K562 (cell line): ENCODE measurements around the gene UBE2G2. TPM values are rescaled to one million over a fixed set of nuclear protein-coding genes. Genes with fewer than 3 reads are reported as not detected.
A peak's percentile ranks its signal among the peaks of the same experiment; 100 is the strongest.

Source experiments
- ATAC-seq: fragments of 200-7000 bp; cut with Tn5 transposase; 3 replicates; pipeline ENCODE4 v1.9.1; 2020; ENCODE audit warnings: moderate library complexity
- BruUV-seq: library from RNA; stranded (reverse); fragments of 400-500 nt; replicated peaks from 2 replicates; lab custom pipeline; 2021; lab: Mats Ljungman, UMichigan
- CTCF ChIA-PET: fragments of 300-600 bp; formaldehyde crosslinking; extraction: SDS; loops from one replicate; lab custom pipeline; 2021; ENCODE audit warnings: low intra/inter-chr PET ratio; lab: Yijun Ruan, JAX
- POLR2A ChIA-PET: fragments of 300-600, 350-650 bp; sonication (Branson Sonifier 250); formaldehyde crosslinking; extraction: SDS; loops from one replicate; lab custom pipeline; 2021; ENCODE audit warnings: antibody characterized with exemption, inconsistent platforms; lab: Yijun Ruan, JAX
- DNase-seq, 4 experiments: peaks; one replicate each; pipeline versions ENCODE4 v3.0.0 to v3.0.0-alpha.2; 2011 to 2018; ENCODE audit warnings: low spot score in 3 of 4, mixed read lengths in 3 of 4; ENCODE audit errors: extremely low read depth in 1 of 4
- FAIRE-seq: peaks from 2 replicates; lab custom pipeline; 2011; peaks lifted over from hg19 to GRCh38; lab: Jason Lieb, UNC
- H2AFZ ChIP-seq: 2 replicates; pipeline ENCODE4 v1.6.0; 2011; ENCODE audit warnings: low read depth, low read length, control low read depth, inconsistent platforms
- H3K27ac ChIP-seq: fragments of 200-600 bp; 3 replicates; pipeline ENCODE4 v1.8.0; 2011; ENCODE audit warnings: low read depth, mild to moderate bottlenecking, control low read depth, inconsistent platforms, low read length, moderate library complexity, mixed read lengths; ENCODE audit errors: extremely low read depth
- H3K27me3 ChIP-seq, 2 experiments: fragments of 300-600 bp in 1 of 2; 2 replicates in 1 of 2; 3 replicates in 1 of 2; pipeline versions ENCODE4 v1.6.0 to v1.8.0; 2011; ENCODE audit warnings: inconsistent platforms in 2 of 2, low read length in 2 of 2, mild to moderate bottlenecking in 1 of 2, mixed read lengths in 1 of 2, moderate library complexity in 1 of 2; ENCODE audit not compliant: control insufficient read depth in 2 of 2, insufficient read depth in 2 of 2
- H3K36me3 ChIP-seq: fragments of 300-600 bp; 3 replicates; pipeline ENCODE4 v1.8.0; 2011; ENCODE audit warnings: mild to moderate bottlenecking, low read length, inconsistent platforms; ENCODE audit not compliant: control insufficient read depth, insufficient read depth
- H3K4me1 ChIP-seq, 2 experiments: fragments of 200-600 bp in 1 of 2; replicated peaks in 1 of 2; 2 replicates in 1 of 2; 3 replicates in 1 of 2; pipeline versions ENCODE4 v1.5.1 to v1.8.0; 2011; ENCODE audit warnings: inconsistent platforms in 2 of 2, low read length in 2 of 2, mild to moderate bottlenecking in 1 of 2, mixed read lengths in 1 of 2, moderate library complexity in 1 of 2; ENCODE audit not compliant: control insufficient read depth in 2 of 2, insufficient read depth in 2 of 2
- H3K4me2 ChIP-seq: 2 replicates; pipeline ENCODE4 v1.6.1; 2011; ENCODE audit warnings: low read length, control low read depth, inconsistent platforms, mixed read lengths; ENCODE audit not compliant: insufficient read depth
- H3K4me3 ChIP-seq: fragments of 200-600 bp; sonication (generic), shearing (Covaris generic); 2 replicates; pipeline ENCODE4 v1.5.1; 2016; ENCODE audit warnings: control low read depth, inconsistent platforms
- H3K79me2 ChIP-seq: fragments of 200-600 bp; 3 replicates; pipeline ENCODE4 v1.8.0; 2011; ENCODE audit warnings: low read length, inconsistent platforms; ENCODE audit not compliant: control insufficient read depth, insufficient read depth
- H3K9ac ChIP-seq, 2 experiments: 2 replicates each; pipeline versions ENCODE4 v1.6.0 to v1.6.1; 2011; ENCODE audit warnings: low read depth in 2 of 2, low read length in 2 of 2, control low read depth in 1 of 2, inconsistent platforms in 1 of 2, mild to moderate bottlenecking in 1 of 2, mixed read lengths in 1 of 2; ENCODE audit not compliant: insufficient read depth in 1 of 2
- H3K9me1 ChIP-seq: one replicate; pipeline ENCODE4 v1.6.0; 2011; ENCODE audit warnings: inconsistent platforms, mild to moderate bottlenecking, low read length, moderate library complexity; ENCODE audit not compliant: control insufficient read depth, insufficient read depth
- H3K9me3 ChIP-seq: replicated peaks from 2 replicates; pipeline ENCODE4 v1.5.1; 2011; ENCODE audit warnings: low read depth, low read length, inconsistent platforms; ENCODE audit not compliant: control insufficient read depth, insufficient read depth
- H4K20me1 ChIP-seq: replicated peaks from 2 replicates; pipeline ENCODE4 v1.6.1; 2011; ENCODE audit warnings: low read length, inconsistent platforms, mixed read lengths; ENCODE audit not compliant: control insufficient read depth, insufficient read depth
- CSDE1 ChIP-seq, 2 experiments: fragments of 450-650 bp; IDR thresholded peaks; 2 replicates each; pipeline ENCODE4 v1.6.1; 2016; ENCODE audit warnings: mild to moderate bottlenecking in 1 of 2
- EHMT2 ChIP-seq: fragments of 450-650 bp; IDR thresholded peaks from 2 replicates; pipeline ENCODE4 v1.6.1; 2018; ENCODE audit warnings: antibody characterized with exemption
- FIP1L1 ChIP-seq: fragments of 200-400 bp; formaldehyde crosslinking; IDR thresholded peaks from 2 replicates; pipeline ENCODE4 v1.6.1; 2018; ENCODE audit warnings: mild to moderate bottlenecking, low read depth, low read length; ENCODE audit not compliant: poor library complexity, severe bottlenecking
- HNRNPLL ChIP-seq: fragments of 200-400 bp; formaldehyde crosslinking; IDR thresholded peaks from 2 replicates; pipeline ENCODE4 v1.6.1; 2017; ENCODE audit warnings: low read length, low read depth, mild to moderate bottlenecking; ENCODE audit not compliant: poor library complexity, severe bottlenecking
- KDM2B ChIP-seq: fragments of 250-450 bp; sonication (Bioruptor Pico); IDR thresholded peaks from 2 replicates; pipeline ENCODE4 v1.8.0; 2021; ENCODE audit warnings: mild to moderate bottlenecking, moderate library complexity
- LEF1 ChIP-seq: fragments of 450-650 bp; IDR thresholded peaks from 2 replicates; pipeline ENCODE4 v1.6.1; 2016; ENCODE audit warnings: mild to moderate bottlenecking
- MTA2 ChIP-seq: fragments of 450-650 bp; IDR thresholded peaks from 2 replicates; pipeline ENCODE4 v1.6.1; 2016; ENCODE audit warnings: low read depth
- NR1H2 ChIP-seq: sonication (generic); formaldehyde crosslinking; IDR thresholded peaks from 2 replicates; pipeline ENCODE4 v1.4.0; 2020; ENCODE audit warnings: mild to moderate bottlenecking, missing genetic modification reagents
- POLR2G ChIP-seq: fragments of 200-400 bp; formaldehyde crosslinking; IDR thresholded peaks from 2 replicates; pipeline ENCODE4 v1.6.1; 2017; ENCODE audit warnings: low read depth, mild to moderate bottlenecking, antibody characterized with exemption, low read length, moderate library complexity
- TGIF2 ChIP-seq: sonication (generic); formaldehyde crosslinking; IDR thresholded peaks from 2 replicates; pipeline ENCODE4 v1.8.1; 2022; ENCODE audit warnings: mild to moderate bottlenecking, missing genetic modification reagents, moderate library complexity
- ZNF354B ChIP-seq: fragments of 250-450 bp; sonication (Bioruptor Pico); IDR thresholded peaks from 2 replicates; pipeline ENCODE4 v1.4.0; 2020
- ZNF561 ChIP-seq: fragments of 450-650 bp; formaldehyde crosslinking; conservative IDR thresholded peaks from 2 replicates; pipeline ENCODE4 v1.4.0; 2020; ENCODE audit warnings: mild to moderate bottlenecking, moderate library complexity
- ZNF589 ChIP-seq: fragments of 200-800 bp; sonication (Bioruptor generic); IDR thresholded peaks from 2 replicates; pipeline ENCODE4 v1.6.1; 2016; ENCODE audit warnings: low read depth, missing genetic modification characterization, missing compliant biosample characterization
- WGBS: fragments of 100-300 bp; shearing (Covaris generic); methylation state at CpG from one replicate; pipeline ENCODE4 v1.1.6; 2016; ENCODE audit warnings: low coverage, mixed read lengths; ENCODE audit not compliant: insufficient coverage; ENCODE audit errors: missing lambda C conversion rate; 5-methylcytosine and 5-hydroxymethylcytosine counted together
- in situ Hi-C: fragments of 300-500 bp; cut with MboI; formaldehyde crosslinking; loops from 4 replicates; pipeline ENCODE4 v1.15.0; 2018; ENCODE audit warnings: inconsistent platforms, mixed read lengths
- intact Hi-C: fragments of 100-400 bp; cut with micrococcal nuclease; formaldehyde crosslinking; loops from 2 replicates; pipeline ENCODE4 v1.14.2; 2022
- polyA plus RNA-seq, 8 experiments: library from polyadenylated mRNA; depleted of rRNA in 4 of 8; stranded (reverse) in 5 of 8; unstranded in 3 of 8; fragments of >200 nt; fragmentation: Nextera tagmentation in 2 of 8; fragmentation: Illumina TruSeq in 1 of 8; extraction: Ambion mirVana in 2 of 8; extraction: Trizol in 1 of 8; gene quantifications; 2 replicates each; pipeline versions ENCODE4 v1.2.1 to v1.2.3, GENCODE V29; 2011 to 2014; ENCODE audit warnings: inconsistent platforms in 1 of 8, missing spikeins in 1 of 8
- total RNA-seq, 7 experiments: library from RNA; depleted of rRNA in 6 of 7; stranded (reverse); fragments of >200 nt in 6 of 7; fragmentation: Illumina TruSeq in 2 of 7; extraction: Trizol in 2 of 7; gene quantifications; 2 replicates each; pipeline versions ENCODE4 v1.2.1 to v1.2.3, GENCODE V29; 2011 to 2021; ENCODE audit warnings: low replicate concordance in 1 of 7
- TF ChIP-seq, protein P1 (sequence below): sonication (generic); formaldehyde crosslinking; IDR thresholded peaks from 2 replicates; pipeline ENCODE4 v1.8.1; 2022; ENCODE audit warnings: missing genetic modification reagents
- TF ChIP-seq, protein P2 (sequence below): fragments of 250-450 bp; sonication (Bioruptor Pico); IDR thresholded peaks from 2 replicates; pipeline ENCODE4 v1.9.0; 2021; ENCODE audit warnings: mild to moderate bottlenecking
- TF ChIP-seq, protein P3 (sequence below): conservative IDR thresholded peaks from 2 replicates; pipeline ENCODE4 v1.6.1; 2011; ENCODE audit warnings: low read depth, mild to moderate bottlenecking, low read length; ENCODE audit not compliant: control insufficient read depth
- TF ChIP-seq, protein P4 (sequence below): fragments of 450-650 bp; formaldehyde crosslinking; conservative IDR thresholded peaks from 2 replicates; pipeline ENCODE4 v1.4.0; 2022; ENCODE audit warnings: mild to moderate bottlenecking, missing genetic modification characterization
- TF ChIP-seq, protein P5 (sequence below): sonication (generic); formaldehyde crosslinking; IDR thresholded peaks from 2 replicates; pipeline ENCODE4 v1.8.1; 2023; ENCODE audit warnings: mild to moderate bottlenecking, missing genetic modification reagents

UBE2G2 gene
- total and polyA plus RNA-seq, 9 of the 15 experiments (the other 6 are each of a cell fraction or from before 2014, with no cell fraction given) = 47.5 to 225 (median 140) TPM

DNA sequence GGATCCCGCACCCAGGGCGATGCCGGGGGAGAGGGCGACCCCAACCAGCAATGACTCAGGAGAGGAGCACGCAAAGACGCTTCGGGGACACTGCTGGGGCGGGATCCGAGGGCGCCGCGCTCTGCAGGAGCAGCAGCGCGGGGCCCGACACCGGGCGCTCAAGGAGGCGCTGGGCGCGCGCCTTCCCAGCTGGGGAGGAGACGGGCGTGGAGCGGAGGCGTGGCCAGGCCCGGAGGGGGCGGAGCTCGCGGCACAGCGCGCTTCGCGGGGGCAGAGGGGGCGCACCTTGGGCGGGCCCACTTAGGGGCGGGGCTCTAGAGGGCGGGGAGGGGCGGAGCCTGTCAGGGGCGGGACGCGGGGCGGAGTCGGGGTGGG is 15.9 kb upstream of the UBE2G2 start:
- POLR2A ChIA-PET = interaction anchor here (0.6 to 1.1 kb wide), 9 partner anchors 9 to 750 kb away, joined by 3 to 25 read pairs (median 3); partner anchors contain the start of gene UBE2G2
- TF ChIP-seq, protein P1, sequence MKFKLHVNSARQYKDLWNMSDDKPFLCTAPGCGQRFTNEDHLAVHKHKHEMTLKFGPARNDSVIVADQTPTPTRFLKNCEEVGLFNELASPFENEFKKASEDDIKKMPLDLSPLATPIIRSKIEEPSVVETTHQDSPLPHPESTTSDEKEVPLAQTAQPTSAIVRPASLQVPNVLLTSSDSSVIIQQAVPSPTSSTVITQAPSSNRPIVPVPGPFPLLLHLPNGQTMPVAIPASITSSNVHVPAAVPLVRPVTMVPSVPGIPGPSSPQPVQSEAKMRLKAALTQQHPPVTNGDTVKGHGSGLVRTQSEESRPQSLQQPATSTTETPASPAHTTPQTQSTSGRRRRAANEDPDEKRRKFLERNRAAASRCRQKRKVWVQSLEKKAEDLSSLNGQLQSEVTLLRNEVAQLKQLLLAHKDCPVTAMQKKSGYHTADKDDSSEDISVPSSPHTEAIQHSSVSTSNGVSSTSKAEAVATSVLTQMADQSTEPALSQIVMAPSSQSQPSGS = no peak
- TF ChIP-seq ZNF354B (CRISPR knock-in tag) (no peak), HNRNPLL (peak; percentile 7), LEF1 (no peak), NR1H2 (CRISPR knock-in tag) (no peak), TGIF2 (CRISPR knock-in tag) (no peak), KDM2B (CRISPR knock-in tag) (0 out of 2 replicates have a peak, but pooled peaks have one; percentile 62), ZNF589 (CRISPR knock-in tag) (no peak), POLR2G (peak; percentile 35; the same call in 1 of the 2 replicates), MTA2 (no peak), ZNF561 (CRISPR knock-in tag) (no peak), CSDE1 (IDR thresholded peaks at IDR 0.05) (no peak), FIP1L1 (no peak), EHMT2 (no peak)
- TF ChIP-seq, protein P2, sequence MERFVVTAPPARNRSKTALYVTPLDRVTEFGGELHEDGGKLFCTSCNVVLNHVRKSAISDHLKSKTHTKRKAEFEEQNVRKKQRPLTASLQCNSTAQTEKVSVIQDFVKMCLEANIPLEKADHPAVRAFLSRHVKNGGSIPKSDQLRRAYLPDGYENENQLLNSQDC = no peak
- TF ChIP-seq, protein P3, sequence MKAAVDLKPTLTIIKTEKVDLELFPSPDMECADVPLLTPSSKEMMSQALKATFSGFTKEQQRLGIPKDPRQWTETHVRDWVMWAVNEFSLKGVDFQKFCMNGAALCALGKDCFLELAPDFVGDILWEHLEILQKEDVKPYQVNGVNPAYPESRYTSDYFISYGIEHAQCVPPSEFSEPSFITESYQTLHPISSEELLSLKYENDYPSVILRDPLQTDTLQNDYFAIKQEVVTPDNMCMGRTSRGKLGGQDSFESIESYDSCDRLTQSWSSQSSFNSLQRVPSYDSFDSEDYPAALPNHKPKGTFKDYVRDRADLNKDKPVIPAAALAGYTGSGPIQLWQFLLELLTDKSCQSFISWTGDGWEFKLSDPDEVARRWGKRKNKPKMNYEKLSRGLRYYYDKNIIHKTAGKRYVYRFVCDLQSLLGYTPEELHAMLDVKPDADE = peak; percentile 71; the same call in 1 of the 2 replicates
- TF ChIP-seq, protein P4, sequence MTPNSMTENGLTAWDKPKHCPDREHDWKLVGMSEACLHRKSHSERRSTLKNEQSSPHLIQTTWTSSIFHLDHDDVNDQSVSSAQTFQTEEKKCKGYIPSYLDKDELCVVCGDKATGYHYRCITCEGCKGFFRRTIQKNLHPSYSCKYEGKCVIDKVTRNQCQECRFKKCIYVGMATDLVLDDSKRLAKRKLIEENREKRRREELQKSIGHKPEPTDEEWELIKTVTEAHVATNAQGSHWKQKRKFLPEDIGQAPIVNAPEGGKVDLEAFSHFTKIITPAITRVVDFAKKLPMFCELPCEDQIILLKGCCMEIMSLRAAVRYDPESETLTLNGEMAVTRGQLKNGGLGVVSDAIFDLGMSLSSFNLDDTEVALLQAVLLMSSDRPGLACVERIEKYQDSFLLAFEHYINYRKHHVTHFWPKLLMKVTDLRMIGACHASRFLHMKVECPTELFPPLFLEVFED = no peak
- TF ChIP-seq, protein P5, sequence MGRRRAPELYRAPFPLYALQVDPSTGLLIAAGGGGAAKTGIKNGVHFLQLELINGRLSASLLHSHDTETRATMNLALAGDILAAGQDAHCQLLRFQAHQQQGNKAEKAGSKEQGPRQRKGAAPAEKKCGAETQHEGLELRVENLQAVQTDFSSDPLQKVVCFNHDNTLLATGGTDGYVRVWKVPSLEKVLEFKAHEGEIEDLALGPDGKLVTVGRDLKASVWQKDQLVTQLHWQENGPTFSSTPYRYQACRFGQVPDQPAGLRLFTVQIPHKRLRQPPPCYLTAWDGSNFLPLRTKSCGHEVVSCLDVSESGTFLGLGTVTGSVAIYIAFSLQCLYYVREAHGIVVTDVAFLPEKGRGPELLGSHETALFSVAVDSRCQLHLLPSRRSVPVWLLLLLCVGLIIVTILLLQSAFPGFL (CRISPR knock-in tag) = no peak

More for the DNA sequence above, 15.9 kb upstream of the UBE2G2 start:
- Histone ChIP-seq H2AFZ (no peak overlapping the region), H3K4me2 (peak overlapping the region; percentile 79), H3K9me3 (peaks cover 8% of the 10 kb centered on the region), H3K4me3 (peak overlapping the region; percentile 71), H4K20me1 (peaks cover 25% of the 10 kb centered on the region; the same call in 1 of the 2 replicates), H3K27ac (peak overlapping the region; percentile 99; the same call in 2 of the 3 replicates), H3K79me2 (peaks cover 57% of the 10 kb centered on the region), H3K36me3 (peaks cover 19% of the 10 kb centered on the region; the same call in 2 of the 3 replicates), H3K9ac (peak overlapping the region; percentile 96 to 97; a peak in 3 of 4 replicates), H3K4me1 (peaks cover 0 to 56% of the 10 kb centered on the region in 2 experiments; a peak in 4 of 5 replicates), H3K9me1 (peaks cover 15% of the 10 kb centered on the region), H3K27me3 (no peaks in the 10 kb centered on the region)
- ATAC-seq (peak; percentile 96), DNase-seq (peak; percentile 96 to 99 (median 98)), FAIRE-seq (peak; percentile 75)
- intact Hi-C loops (no loop called here), in situ Hi-C loops (no loop called here)
- 0% methylated on average over 31 of the region's 43 CpGs for WGBS
- no TSS peak for BruUV-seq
- CTCF ChIA-PET = interaction anchor here (0.6 kb wide), 1 partner anchor 26 kb away, joined by 3 read pairs; no protein-coding TSS in a partner anchor
